Caki2 (cell line): Measurements from ENCODE around the gene CERS3. TPM values are rescaled to one million over a fixed set of nuclear protein-coding genes. Genes with fewer than 3 reads are reported as not detected.

Experiments used
- DNase-seq: peaks from one replicate; pipeline ENCODE4 v3.0.0-alpha.2; 2015; ENCODE audit warnings: low read depth
- in situ Hi-C: cut with HindIII; loops from 2 replicates; pipeline ENCODE4 v1.10.0; 2016; ENCODE audit warnings: low sequenced_read_pairs, low pct_unique_long_range_greater_than_20kb, mixed read lengths
- total RNA-seq: library from RNA; depleted of rRNA; stranded (reverse); fragments of >200 nt; shearing (Covaris generic); gene quantifications from 2 replicates; pipeline ENCODE4 v1.2.3, GENCODE V29; 2014; ENCODE audit warnings: low replicate concordance; rRNA removed

CERS3 gene
- total RNA-seq = not detected in 2 replicates

GRCh38 chr15:100528833-100529428 is at the start of gene CERS3:
Gene CERS3, minus strand, starts transcription at chr15:100528950. Its CDS starts 27,101 bp downstream, at chr15:100501849.
- DNase-seq = no peak
- in situ Hi-C loops = no loop called here

GRCh38 chr15:100573526-100573925 is 44.8 kb upstream of the CERS3 start:
- no peak for DNase-seq
- in situ Hi-C loops = no loop called here

GRCh38 chr15:100572362-100572983 is 43.7 kb upstream of the CERS3 start:
- DNase-seq = no peak
- in situ Hi-C loops = no loop called here

GRCh38 chr15:100571592-100572167 is 42.9 kb upstream of the CERS3 start:
- DNase-seq = no peak
- in situ Hi-C loops = no loop called here

GRCh38 chr15:100570735-100571313 is 42.1 kb upstream of the CERS3 start:
- DNase-seq = no peak
- in situ Hi-C loops = no loop called here

- in situ Hi-C loops = no loop called here
- no peak for DNase-seq
Observed at GRCh38 chr15:100570275-100570674, 41.5 kb upstream of the CERS3 start.

GRCh38 chr15:100569391-100569790 is 40.6 kb upstream of the CERS3 start:
- no peak for DNase-seq
- in situ Hi-C loops = no loop called here

- no peak for DNase-seq
- in situ Hi-C loops = no loop called here
Observed at GRCh38 chr15:100566850-100567628, 38.3 kb upstream of the CERS3 start.

GRCh38 chr15:100565591-100565990 is 36.8 kb upstream of the CERS3 start:
- no peak for DNase-seq
- in situ Hi-C loops = no loop called here

GRCh38 chr15:100560323-100560722 is 31.6 kb upstream of the CERS3 start:
- in situ Hi-C loops = no loop called here

GRCh38 chr15:100559330-100559729 is 30.6 kb upstream of the CERS3 start:
- in situ Hi-C loops = no loop called here
- DNase-seq = no peak

More at GRCh38 chr15:100560323-100560722, 31.6 kb upstream of the CERS3 start:
- DNase-seq = no peak

GRCh38 chr15:100558771-100559254 is 30.1 kb upstream of the CERS3 start:
- in situ Hi-C loops = no loop called here
- DNase-seq = no peak

- no peak for DNase-seq
- in situ Hi-C loops = no loop called here
Observed at GRCh38 chr15:100553468-100553867, 24.7 kb upstream of the CERS3 start.

- DNase-seq = no peak
- in situ Hi-C loops = no loop called here
Observed at GRCh38 chr15:100547961-100548360, 19.2 kb upstream of the CERS3 start.

- in situ Hi-C loops = no loop called here
- DNase-seq = no peak
Observed at GRCh38 chr15:100544946-100545345, 16.2 kb upstream of the CERS3 start.

- no peak for DNase-seq
- in situ Hi-C loops = no loop called here
Observed at GRCh38 chr15:100544338-100544841, 15.6 kb upstream of the CERS3 start.

GRCh38 chr15:100542290-100542689 is 13.5 kb upstream of the CERS3 start:
- in situ Hi-C loops = no loop called here
- no peak for DNase-seq

GRCh38 chr15:100537331-100537730 is 8.6 kb upstream of the CERS3 start:
- in situ Hi-C loops = no loop called here
- no peak for DNase-seq
